SK-N-SH treated with all-trans-retinoic acid at 6 μM for 48 hours (cell line): Measurements from ENCODE around the gene ANKS3.

Experiments
- CSDC2 ChIP-seq: fragments of 250-450 bp; sonication (Bioruptor Pico); IDR thresholded peaks from 2 replicates; pipeline ENCODE4 v1.5.0; 2020; ENCODE audit warnings: mild to moderate bottlenecking, moderate library complexity
- PATZ1 ChIP-seq: fragments of 250-450 bp; sonication (Bioruptor Pico); IDR thresholded peaks from 2 replicates; pipeline ENCODE4 v1.8.0; 2020; ENCODE audit warnings: mild to moderate bottlenecking, moderate library complexity, borderline replicate concordance
- TSHZ2 ChIP-seq: fragments of 250-450 bp; sonication (Bioruptor Pico); IDR thresholded peaks from 2 replicates; pipeline ENCODE4 v1.5.0; 2020; ENCODE audit warnings: mild to moderate bottlenecking, moderate library complexity
- ZFP30 ChIP-seq: fragments of 450-650 bp; formaldehyde crosslinking; IDR thresholded peaks from 2 replicates; pipeline ENCODE4 v1.5.0; 2022; ENCODE audit warnings: mild to moderate bottlenecking, moderate library complexity
- TF ChIP-seq, protein P1 (sequence below): fragments of 250-450 bp; sonication (Bioruptor Pico); IDR thresholded peaks from 2 replicates; pipeline ENCODE4 v1.5.1; 2020; ENCODE audit warnings: low read depth, mild to moderate bottlenecking, moderate library complexity

DNA sequence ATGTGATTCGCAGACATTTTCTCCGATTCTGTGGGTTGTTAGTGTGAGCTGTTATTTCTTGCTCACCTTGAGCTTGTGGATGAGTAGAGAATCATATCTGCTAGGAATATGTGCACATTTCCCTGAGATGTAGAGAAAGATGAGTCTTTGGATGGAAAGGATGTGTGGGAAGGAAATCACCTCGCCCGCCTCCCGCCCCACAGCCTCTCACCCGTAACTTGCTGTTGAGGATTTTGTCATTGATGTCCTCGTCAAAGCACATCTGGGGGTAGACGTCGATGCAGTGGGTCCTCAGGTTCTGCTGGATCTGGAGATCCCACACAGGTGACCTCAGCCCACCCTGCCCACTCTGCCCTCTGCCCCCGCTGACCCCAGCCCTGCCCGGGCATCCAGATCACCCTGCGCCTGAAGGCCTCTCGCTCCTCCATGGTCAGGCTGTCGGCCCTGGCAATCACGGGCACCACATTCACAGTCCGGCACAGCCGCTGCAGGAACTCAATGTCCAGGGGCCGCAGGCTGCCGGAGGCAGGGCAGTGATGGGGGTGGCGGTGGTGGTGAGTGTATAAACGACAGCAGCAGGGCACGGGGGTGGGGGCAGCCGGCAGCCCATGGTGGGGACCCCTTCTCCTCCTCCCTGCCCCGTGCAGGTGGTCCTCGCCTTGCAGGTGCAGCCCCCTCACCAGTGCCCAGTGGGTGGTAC is 49.3 kb upstream of the ANKS3 start:
- TF ChIP-seq CSDC2 (CRISPR knock-in tag) (no peak), PATZ1 (no peak), ZFP30 (CRISPR knock-in tag) (no peak), TSHZ2 (CRISPR knock-in tag) (no peak)
- TF ChIP-seq, protein P1, sequence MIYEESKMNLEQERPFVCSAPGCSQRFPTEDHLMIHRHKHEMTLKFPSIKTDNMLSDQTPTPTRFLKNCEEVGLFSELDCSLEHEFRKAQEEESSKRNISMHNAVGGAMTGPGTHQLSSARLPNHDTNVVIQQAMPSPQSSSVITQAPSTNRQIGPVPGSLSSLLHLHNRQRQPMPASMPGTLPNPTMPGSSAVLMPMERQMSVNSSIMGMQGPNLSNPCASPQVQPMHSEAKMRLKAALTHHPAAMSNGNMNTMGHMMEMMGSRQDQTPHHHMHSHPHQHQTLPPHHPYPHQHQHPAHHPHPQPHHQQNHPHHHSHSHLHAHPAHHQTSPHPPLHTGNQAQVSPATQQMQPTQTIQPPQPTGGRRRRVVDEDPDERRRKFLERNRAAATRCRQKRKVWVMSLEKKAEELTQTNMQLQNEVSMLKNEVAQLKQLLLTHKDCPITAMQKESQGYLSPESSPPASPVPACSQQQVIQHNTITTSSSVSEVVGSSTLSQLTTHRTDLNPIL (CRISPR knock-in tag) = no peak
